HG03442 (cell line): Measurements from ENCODE around the gene PARD3B.

Experiments used
- ATAC-seq: cut with Tn5 transposase; IDR thresholded peaks from one replicate; pipeline ENCODE4 v1.9.1; 2021; ENCODE audit warnings: mild to moderate bottlenecking, moderate library complexity; ENCODE audit not compliant: unreplicated experiment

PARD3B gene

DNA sequence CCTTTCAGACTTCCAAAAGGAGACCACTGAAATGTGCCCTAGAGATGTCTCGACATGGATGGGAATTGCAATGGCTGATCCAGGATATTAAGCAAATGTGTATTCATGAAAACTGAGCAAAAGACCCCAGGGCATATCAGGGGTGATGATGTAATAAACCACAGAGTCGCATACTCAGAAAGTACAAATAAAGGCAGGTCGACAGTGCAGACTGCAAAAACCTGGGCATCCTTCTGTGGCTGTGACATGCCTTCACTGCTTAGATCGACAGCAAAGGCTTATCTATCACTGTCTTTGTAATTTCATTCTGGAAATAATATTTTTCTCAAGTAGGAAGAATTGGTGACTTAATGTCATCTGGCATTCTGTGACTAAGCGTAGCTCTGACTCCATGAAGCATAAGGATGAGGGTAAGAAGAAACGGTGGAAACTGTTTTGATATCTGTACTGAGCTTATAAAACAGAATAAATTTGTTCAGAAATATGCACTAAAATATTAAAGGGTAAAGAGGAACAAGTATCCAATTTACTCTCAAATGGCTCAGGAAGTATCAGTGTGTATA lies 1021.4 kb downstream of the PARD3B start:
- ATAC-seq = no peak

DNA sequence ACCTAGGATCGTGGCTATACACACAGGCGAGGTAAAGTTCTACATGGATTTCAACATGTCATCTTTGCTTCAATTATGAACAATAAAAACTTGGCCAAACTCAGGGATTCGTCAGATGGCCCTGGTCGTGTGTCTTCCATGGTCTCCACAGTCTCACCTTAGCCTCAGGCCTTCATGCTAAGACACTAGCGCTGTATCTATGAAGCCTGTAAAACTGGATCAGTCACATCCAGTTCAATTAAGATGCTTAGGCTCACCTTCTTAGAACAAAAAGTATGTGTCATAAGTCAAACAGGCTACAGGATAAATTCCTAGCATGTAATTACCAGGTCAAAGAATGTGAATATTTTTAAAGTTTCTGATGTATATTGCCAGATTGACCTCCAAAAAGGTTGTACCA lies 1023.3 kb downstream of the PARD3B start:
- ATAC-seq = no peak

DNA sequence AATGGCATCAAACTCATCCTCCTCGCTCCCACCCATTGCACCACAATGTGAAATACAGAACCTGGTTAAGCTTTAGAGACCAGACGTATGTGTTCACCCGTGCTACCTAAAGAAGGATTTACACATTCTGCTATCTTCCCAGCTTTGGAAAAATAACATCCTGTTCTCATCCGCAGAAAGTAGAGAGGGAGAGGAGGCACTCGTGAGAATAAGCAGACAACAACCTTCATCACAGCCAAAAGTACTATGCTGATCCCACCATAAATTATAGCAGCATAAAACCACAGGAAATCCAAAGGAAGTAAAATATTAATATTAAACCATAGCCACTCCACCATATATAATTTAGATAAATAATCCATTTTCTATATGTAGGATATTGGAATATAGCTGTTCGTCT lies 1025.4 kb downstream of the PARD3B start:
- ATAC-seq = no peak

DNA sequence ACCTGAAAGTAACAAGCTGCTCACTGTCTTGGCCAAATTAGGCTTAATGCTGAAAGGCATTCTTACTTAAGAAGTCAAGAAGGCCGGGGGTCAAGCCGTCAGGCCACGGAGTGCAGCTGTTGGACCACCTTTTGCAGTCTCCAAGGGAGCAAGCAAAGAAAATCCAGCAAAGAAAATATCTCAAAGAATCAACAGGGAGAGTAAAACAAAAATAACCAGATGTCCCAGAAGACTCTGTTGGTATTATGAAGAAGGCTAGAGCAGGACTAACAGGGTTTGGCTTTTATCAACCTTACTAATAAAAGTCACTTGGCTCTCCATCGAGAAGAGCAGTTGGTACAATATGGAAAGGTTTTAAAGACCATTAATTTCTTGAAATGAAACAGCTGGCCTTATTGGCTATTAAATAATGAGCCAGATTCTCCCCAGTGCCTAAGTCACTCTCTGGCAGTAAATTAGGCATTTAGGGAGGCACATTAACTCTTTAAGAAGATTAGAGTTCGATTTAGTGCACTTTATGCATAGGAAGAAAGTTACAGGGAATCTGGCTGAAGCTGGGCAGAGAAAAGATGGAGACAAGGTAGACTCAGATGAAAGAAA lies 1026.2 kb downstream of the PARD3B start:
- no peak for ATAC-seq

DNA sequence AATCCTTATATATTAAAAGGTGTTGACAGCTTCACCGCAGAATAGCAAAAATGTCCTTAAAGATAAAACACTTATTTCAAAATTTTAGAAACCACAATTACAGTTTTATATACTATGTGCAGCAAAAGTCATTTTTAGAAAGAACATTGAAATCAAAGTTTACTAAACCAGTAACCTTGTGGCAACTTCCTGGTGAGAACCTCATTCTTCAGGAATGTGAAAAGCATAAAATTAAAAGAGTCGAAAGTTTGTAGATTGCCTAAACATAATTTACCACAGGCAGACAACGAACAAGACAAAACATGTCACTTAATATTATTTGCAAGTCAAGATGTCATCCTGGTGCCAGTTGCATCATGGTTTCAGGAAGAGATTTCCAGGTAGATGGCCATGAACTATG lies 1028.7 kb downstream of the PARD3B start:
- ATAC-seq = no peak

DNA sequence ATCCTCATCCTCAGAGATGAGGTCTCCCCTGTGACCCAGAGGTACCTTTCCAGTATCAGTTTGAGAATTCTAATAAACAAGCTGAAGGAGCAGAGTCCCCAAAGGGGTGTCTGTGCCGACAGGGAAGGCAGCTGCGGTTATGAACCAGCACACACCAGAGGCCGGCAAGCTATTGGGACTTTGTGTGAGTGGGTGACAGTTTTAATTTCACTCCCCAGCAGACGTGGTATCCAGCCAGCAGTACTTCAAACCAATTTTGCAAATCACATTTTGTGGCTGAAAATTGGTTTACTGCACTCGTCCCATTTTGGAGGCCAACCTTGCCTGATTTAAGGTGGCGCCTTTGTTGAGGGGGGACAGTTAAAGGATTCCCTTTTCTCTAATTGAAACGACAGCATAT lies 1034.1 kb downstream of the PARD3B start:
- ATAC-seq = no peak

DNA sequence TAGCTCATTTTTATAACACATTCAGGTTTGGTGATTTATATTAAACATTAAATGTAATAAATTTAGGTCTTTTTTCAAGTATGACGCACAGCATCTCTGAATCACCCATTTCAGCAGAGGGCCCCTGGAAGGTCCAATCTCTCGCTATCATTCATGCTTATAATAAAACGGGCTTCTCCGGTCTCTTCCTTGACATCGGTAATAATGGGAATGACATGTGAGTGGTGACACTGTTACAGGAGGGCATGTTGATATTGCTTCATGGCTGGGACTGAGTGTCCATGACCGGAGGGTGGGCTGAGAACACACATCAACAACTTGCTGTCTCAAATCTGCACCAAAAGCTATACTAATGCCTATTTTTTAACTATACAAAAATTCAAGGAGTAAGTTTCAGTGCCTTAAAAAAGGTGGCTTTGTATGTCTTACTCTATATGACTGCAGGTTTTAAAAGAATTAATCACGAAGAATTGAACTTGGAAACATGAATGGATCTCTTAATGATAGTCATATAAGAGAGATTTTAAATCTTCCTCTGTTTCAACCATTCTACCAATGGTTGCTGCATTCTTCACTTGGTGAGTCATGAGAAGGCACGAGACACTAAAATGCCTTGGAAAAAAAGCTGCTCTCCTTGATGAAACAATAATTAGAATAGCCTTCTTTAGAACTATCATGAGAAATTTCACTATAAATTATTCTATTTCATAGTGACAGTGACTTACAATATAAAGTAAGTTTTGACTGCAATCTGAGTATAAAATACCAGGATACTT lies 1035.1 kb downstream of the PARD3B start:
- no peak for ATAC-seq

DNA sequence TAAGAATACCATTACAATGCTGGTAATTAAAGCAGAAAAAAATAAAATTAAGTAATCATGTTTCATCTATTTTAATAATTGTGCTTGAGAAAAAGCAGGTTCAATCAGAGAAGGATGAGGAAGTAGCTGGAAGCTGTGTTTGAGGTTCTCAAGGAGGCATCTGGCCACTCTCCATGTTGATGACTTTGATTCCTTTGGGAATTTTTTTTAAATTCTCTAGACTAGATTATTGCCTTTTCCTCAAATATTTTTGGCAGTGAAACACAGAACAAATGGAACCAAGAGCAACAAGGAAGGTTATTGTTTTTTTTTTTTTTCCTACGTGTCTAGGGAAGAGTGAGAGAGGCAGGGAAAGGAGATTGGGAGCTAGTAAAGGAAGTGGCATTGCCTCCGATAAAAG lies 1037.1 kb downstream of the PARD3B start:
- no peak for ATAC-seq

DNA sequence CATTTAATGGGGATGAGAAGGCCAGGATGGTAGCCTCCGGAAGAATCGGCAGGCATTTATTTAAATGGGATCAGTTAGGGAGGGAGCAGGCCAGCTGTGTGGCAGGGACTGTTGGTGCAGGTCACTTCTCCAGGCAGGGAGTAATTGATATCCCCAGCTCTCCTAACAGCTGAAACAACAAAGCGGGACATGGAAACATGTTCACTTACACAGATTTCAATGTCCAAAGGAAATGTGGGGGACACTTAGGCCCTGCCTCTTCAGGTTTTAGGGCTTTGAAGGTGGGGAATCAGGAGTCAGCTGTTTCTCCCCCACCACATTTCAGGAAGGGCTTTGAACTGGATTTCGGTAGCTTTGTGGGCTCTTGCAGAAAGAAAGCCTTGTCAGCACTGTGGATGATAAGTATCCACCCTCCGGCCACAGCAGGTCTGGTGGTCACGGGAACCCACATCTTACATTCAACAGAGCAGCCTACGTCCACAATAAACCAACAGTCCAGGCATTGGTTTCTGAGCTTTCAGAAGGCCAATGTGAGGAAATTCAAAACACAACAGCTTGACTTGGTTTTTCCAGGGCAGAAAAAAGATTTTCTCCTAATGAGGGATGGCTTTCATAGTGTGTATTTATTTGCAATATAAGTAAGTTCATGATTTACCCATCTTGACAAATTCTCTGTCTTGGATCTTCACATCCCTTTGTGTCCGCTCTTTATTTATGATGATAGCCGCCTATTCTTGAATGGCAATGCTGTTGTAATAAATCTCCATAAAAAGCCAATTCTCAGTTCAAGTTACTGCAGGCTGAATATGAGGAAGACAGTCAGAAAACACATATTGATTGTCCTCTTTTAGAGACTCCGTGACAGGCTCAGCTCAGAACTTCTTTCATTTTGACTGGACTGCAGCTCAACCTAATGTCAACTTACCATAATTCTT lies 1040.4 kb downstream of the PARD3B start:
- ATAC-seq = no peak

DNA sequence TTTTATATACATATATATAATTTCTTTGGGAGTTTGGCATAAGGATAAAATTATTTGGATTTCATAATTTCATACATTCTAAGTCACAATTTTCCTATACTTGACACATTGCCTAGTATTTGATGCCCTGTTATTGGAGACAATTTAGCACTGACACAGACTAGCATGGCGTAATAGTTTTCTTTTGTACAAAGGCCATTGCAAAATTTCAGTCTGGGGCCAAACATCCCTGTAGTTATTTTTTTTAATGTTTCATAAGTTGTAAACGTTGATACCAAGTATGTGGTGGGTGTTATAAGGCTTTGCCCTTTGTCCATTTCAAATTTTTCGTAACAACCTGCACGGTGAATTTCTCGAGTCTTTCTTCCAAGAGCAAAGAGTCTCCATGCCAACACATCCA lies 1041.4 kb downstream of the PARD3B start:
- no peak for ATAC-seq

DNA sequence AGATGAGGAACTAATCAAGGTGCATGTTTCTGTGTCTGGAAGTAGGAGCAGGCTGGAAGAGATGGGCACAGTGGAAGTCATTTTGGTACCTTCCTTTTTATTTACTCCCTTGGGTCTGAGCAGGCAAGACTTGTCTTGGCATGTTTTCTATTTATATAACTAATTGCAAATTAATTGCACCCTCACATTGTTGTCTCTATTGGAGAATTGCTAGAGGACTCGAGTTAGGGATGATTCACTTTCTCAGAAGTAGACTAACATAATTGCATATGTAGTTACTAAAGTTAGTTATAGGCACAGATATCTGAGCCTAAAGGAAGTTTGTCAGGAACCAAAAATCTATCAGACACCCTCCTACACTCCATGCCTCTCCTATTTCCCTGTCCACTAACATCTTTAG lies 1044.2 kb downstream of the PARD3B start:
- ATAC-seq = no peak

DNA sequence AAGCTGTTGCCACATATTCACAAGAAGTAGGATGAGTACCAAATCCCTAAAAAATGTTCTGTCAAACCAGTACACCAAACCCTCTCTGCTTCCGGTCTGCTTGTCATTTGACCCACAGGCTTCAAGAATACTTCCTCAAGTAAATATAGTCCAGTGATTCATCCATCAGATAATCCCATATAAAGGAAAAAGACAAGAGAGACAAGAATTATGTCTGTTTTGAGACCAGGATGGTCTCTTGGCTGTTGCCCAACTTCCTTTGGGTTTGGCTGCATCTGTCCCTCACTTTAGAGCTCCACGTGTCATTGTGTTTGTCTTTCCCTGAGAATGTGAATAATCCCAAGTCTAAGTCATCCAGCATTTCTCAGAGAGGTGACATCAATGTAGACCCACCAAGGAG lies 1045.5 kb downstream of the PARD3B start:
- ATAC-seq = no peak

DNA sequence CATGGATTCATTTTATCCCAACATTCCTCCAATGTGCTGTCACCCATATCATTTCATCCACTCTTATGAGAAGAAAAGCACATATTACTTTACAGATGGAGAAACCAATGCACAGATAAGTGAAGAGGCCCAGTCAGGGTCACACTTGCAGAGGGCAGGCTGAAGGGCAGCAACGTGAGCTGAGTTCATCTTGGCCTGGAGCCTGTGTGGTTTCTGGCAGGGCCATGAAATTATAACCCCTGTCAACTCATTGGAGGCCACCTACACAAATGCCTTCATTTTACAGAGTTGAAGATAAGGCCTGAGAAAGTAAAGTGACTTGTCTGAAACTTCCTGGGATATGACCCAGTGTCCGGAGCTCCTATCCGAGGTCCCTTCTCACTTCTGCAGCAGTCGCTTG lies 1048.6 kb downstream of the PARD3B start:
- no peak for ATAC-seq

DNA sequence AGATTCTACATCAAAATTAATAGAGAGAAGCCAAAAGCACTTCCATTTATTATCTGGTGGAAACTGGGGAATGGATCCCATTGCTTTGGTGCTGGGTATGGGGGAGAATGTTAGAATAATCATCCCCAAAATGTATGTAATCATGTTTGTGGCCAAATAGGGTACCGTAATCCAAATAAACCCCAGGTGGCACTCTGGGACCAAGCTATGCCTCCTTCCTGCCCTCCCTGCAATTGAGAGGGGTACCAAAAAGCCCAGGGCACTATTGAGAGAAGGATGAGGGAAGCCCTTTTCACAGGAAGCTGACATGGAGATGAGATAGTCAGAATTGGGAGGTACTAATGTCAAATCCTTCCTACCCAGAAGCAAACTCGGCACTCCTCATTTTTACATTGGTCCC lies 1051.3 kb downstream of the PARD3B start:
- no peak for ATAC-seq

DNA sequence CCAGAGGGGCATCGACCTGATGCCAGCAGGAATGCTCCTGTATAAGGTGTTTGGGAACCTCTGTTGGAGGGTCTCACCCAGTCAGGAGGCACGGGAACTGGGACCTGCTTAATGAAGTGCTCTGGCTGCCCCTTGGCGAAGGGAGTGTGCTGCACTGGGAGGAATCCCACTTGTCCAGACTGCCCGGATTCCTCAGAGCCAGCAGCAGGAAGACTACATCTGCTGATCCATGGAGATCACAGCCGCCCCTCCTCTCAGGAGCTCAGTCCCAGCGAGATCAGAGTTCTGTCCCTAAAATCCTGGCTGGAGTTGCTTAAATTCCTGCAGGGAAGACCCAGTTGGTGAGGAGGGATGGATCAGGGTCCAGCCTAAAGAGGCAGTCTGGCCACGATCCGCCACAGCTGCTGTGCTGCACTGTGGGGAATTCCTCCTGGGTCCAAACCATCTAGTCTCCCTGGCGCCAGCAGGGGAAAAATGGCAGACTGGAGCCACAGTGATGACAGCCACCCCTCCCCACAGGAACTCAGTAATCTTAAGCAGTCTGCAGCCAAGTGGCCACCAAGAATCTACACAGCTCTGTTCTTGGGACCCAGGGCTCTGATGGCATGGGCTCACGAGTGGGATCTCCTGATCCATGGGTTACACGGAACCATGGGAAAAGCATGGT lies 1060.5 kb downstream of the PARD3B start:
- ATAC-seq = no peak

DNA sequence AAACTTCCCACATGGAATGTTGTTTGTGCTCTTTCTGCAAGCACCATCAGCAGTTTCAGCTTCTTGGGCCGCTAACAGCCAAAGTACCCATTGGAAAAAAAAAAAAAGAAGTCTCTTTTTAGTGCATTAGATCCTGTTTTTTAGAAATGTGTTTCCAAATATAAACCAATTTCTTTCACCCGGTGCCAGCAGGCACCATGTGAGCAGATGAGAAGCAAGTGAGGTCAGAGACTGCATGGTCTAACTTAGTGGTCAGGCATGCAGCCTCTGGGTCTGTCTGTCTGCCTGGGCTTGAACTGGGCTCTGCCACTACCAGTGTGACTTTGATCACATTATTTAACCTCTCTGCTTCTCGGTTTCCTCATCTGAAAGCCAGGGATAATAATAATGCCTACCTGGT lies 1061.9 kb downstream of the PARD3B start:
- ATAC-seq = no peak

DNA sequence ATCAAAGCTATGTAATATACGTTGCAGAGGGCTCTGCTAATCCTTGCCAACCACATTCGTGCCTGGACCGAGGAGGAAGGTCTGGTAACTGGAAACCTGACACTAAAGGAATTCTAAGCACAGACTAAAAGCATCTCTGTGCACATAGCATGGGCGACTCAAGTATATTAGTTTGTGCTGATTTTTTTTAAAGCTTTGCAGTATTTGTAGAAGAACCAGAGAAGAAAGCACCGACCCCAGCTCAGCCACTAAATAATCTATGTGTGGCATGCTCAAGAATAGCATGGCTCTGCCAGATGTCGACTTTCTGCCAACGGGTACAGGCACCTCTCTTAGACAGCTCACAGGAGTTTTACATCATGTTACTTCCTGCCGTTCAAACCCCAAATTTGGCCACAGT lies 1063.8 kb downstream of the PARD3B start:
- no peak for ATAC-seq

DNA sequence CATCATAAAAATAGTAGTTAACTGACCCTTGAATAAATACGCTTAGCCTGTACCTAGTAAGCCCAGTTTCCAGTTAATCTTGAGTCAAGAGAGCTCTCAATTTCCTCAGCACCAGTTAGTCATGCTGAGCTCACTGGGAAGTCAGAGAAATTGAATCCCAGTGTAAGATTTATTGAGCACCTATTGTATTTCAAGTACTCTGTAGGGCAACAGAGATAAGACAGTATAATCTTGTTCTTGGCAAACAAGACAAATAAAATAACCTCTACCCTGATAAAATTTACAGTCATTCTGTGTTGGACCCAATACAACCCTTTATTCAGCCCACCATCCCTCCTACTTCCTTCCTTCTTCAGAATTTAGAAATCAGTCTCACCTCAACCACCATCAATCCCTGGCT lies 1065.2 kb downstream of the PARD3B start:
- no peak for ATAC-seq

DNA sequence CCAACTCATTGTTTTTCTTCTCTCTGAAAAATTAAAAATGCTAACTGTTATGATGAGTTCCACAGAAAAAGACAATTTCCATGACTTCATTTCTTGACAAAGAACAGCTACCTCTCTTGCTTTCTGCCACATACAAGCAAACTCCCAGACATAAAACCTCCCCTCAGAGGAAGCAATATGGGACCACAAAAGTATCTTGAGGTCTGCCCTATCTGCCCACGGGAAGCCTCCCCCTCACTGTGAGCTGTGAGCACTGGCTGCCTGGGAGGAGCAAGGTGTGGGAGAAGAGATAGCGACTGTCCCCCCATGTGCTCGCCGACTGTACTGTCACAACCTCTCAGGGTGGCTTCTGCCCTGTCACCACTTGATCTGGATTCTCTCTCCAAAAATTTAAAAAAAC lies 1067.4 kb downstream of the PARD3B start:
- ATAC-seq = no peak

DNA sequence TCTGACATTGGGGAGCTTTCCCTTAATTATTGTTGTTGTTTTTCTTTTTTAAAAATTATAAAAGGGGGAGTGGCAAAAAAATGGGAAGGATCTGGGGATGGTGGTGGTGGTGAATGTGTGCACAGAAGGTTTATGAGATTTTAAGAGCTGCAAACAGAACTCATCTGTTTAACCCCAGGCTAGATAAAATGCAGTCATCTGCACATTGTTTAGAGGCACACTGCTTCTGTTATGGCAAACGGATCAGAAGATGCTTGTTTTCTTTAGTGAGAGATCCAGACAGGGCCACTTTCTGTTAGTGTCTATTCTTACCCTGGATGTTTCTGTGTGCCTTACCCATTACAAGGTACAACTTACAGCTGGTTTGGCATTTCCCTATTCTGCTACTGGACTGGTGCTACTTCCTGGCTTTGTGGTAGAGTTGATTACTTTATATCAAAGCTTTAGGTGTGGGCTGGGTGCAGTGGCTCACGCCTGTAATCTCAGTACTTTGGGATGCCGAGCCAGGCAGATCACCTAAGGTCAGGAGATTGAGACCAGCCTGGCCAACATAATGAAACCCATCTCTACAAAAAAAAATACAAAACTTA lies 1068.8 kb downstream of the PARD3B start:
- no peak for ATAC-seq

DNA sequence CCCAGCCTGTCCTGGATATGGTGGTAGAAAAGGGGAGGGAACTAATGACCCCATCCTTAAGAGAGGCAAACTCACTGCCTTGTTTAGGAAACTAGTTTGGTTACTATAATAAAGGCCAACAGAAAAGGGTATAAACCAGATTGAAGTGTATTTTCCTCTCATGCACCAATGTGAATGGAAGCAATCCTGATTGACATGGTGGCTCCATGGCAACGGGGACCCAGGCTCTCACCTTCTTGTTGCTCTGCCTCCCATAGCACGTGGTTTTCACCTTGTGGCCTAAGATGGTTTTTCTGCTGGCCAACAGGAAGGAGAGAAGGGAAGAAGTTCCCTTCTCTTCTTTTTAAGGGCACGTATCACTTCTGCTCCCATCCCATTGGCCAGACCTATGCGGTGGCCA lies 1069.7 kb downstream of the PARD3B start:
- ATAC-seq = no peak
